GM21381 (cell line): ENCODE results near the gene VPS16.
A peak's percentile ranks its signal among the peaks of the same experiment; 100 is the strongest.

Experiments used
- ATAC-seq: cut with Tn5 transposase; IDR thresholded peaks from one replicate; pipeline ENCODE4 v1.9.1; 2021; ENCODE audit warnings: mild to moderate bottlenecking, moderate library complexity; ENCODE audit not compliant: unreplicated experiment

Gene VPS16

DNA sequence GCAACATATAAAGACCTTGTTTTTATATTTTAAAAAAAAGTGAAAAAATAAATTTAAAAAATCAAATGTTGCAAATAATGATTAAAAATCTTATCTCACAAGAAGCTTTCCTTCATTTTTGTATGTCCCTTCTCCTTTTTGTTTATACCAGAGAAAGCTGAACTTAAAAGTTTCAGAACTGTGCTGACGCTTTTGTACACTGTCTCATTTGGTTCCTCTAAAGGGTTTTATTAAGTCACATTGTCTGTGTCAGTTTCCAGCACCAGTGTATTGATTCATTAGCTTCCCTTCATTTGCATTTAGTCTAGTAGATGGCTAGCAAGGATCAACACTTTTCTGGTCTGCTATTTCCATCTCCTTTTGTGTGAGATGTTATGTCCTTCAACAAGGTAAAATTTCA, 6.8 kb upstream of the VPS16 start:
- ATAC-seq = no peak

DNA sequence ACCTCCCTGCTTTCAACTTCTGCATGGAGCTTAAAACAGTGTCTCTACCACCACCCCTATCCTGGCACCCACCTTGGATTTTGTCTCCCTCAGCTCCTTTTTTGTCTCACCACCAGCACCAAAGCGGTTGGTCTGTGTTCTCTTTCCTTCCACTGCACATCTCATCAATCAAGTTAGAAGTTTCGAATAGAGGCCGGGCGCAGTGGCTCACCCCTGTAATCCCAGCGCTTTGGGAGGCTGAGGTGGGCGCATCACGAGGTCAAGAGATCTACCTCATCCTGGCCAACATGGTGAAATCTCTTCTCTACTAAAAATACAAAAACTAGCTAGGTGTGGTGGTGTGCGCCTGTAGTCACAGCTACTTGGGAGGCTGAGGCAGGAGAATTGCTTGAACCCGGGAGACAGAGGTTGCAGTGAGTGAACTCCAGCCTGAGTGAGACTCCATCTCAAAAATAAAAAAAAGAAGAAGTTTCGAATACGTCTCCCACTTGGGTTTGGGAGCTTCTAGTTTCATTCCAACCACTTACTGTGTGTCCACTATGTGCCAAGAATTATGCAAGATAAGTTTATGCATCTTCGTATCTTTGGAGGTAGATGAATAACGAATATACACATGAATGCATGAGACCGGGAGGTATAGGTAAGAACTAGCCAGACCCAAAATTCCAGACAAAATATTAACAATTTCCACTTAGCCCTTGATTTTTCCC, 6.0 kb upstream of the VPS16 start:
- no peak for ATAC-seq

DNA sequence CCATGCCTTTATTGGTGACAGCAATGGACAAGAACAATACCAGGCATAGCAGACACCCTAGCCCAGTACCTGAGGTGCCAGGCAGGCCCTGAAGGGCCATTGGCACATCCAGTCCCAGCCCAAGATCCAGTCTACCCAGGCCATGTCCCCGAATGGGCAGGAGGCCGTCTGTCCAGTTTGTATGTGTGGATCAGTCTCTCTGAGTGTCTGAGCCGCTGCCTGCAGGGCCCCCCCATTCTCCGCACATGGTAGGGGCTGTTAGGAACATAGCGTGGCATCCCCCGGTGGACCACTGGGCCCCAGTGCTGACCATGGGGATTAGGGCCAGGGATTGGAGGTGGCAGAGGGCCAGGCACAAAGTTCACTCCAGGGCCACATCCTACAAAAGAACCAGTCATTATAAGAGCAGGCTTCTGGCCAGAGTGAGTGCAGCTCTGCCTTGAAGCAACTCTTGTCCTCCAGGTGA, 5.2 kb upstream of the VPS16 start:
- ATAC-seq = no peak

- no peak for ATAC-seq
These were observed 4.5 kb upstream of the VPS16 start for GRCh38 chr20:2836035-2836434.

DNA sequence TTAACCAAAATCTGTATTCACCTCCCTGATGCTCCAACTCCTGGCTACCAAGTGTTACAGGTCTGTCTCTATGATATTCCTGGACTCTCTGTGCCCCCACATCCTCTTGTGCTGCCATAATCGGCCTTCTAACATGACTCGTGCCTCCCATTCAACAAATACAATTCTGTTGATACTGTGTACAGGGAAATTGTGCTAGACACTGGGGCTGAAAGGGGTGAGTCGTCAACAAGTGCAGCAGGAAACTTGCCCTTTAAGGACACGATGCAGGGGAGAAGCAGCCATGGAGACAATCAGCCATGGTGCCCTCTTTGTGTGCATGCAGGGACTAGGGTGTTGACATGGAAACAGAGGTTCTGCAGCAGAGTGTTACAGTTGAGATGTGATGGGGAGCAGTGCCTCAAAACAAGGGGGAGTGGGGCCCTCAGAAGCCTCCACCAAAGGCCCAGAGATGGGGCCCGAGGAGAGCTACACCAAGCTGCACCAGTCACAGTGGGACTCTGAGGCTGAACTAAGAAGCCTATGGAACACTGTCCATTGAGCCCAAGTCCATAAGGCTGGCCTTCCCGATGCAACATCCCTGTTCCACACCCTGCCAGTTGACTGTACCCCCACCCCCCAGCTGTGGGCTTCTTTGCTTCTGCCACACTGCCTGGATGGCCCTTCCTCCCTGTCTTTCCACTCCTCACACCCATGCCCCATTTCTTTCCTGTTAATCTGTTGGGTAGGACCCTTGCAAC, 3.2 kb upstream of the VPS16 start:
- ATAC-seq = no peak

DNA sequence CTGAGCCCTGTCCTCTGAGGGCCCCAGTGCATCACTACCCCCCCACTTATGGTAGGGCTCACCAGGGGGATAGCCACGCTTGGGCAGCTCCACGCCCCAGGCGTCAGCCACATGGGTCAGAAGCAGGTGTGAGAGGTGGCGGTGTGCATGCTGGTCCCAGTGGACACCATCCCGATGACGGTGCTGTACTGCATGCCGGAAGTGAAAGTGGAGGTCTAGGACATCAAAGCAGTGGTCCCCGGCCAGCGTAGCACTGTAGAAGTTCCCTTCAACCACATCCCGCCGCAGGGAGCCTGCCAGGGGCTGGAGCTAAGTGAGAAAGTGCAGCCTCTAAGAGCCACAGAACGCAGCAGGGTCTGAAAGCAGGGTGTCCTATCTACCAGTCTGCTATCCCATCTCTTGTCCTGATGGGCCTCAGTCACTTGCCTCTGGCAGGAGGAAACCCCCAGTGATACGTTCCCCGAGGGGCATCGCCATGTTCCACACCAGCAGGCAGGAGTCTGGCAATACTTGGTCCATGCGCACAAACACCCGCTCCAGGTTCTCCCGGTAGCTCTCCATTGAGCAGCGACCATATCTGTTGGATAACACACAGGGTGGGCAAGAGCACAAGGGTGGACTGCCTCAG, 2.3 kb upstream of the VPS16 start:
- ATAC-seq = no peak

GRCh38 chr20:2838847-2839671, 1.5 kb upstream of the VPS16 start:
- no peak for ATAC-seq

- ATAC-seq = no peak
These were observed 810 bp upstream of the VPS16 start for GRCh38 chr20:2839732-2840137.

DNA sequence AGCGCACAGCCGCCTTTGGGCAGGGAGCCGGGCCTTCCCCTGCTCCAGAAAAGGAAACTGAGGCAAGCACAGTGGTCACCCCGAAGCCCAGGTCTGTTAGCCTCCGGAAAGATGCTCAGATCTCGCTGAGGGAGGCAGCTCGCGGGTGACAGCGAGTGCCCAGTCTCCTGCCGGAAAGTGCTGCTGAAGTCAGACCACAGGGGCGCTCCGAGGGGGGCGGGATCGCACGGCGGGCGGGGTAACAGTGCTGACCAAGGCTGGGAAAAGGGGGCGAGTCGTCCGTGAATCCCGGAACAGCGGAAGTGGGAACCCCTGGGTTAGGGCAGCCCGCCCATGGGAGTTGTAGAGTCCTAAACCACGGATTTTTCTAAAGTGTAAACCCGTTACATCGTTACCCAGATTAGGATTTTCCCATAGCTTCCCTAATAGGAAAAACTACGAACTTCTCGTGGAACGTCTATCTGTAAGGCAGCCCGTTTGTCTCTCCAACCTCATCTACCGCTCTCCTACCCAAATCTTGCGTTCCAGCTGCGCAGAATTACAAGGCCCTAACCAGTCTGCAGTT, 504 bp downstream of the VPS16 start:
- ATAC-seq = peak; percentile 35

DNA sequence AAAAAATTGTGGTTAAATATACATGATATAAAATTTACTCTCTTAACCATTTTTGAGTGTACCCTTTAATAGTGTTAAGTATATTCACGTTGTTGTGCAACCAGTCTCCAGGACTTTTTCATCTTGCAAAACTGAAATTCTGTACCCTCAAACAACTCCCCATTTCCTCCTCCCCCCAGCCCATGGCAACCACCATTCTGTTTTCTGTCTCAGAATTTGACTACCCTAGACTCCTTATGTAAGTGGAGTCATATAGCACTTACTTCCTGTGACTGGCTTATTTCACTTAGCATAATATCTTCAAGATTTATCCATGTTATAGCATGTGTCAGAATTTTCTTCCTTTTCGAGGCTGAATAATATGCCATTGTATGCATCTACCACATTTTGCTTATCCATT, 5.1 kb downstream of the VPS16 start:
- no peak for ATAC-seq

GRCh38 chr20:2846698-2847097, 6.2 kb downstream of the VPS16 start:
- ATAC-seq = no peak

- ATAC-seq = no peak
These were observed 7.3 kb downstream of the VPS16 start for GRCh38 chr20:2847802-2848201.

DNA sequence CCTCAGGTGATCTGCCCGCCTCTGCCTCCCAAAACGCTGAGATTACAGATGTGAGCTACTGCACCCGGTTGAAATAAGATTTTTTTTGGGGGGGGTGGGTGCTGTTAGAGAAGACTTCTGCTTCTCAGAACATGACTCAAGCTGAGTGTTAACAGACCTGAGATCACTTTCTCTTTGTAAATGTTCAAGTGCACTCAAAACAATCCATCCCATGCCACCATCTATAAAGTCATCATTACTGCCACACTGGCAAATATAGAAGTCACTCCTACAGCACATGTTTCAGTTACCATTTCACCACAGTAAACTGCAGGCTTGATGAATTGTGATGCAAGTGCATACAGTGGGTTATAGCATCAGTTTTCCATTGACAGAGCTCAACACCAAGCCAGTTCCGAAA, 9.0 kb downstream of the VPS16 start:
- ATAC-seq = no peak

DNA sequence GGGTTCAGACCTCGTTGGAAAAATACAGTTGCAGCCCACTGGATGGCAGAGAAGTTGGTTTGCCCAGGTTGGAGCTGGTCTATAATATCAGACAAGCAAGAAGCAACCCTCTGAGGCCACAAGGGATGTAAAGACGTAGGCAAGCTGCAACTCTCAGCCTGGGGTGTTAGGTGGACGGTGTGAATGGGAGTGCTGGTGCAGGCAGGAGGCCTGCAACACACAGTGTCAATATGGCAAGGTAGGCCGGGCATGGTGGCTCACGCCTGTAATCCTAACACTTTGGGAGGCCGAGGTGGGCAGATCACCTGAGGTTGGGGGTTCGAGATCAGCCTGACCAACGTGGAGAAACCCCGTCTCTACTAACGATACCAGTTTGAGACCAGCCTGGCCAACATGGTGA, 10.5 kb downstream of the VPS16 start:
- no peak for ATAC-seq

- no peak for ATAC-seq
These were observed 18.0 kb downstream of the VPS16 start for GRCh38 chr20:2858591-2858990.

- no peak for ATAC-seq
These were observed 19.0 kb downstream of the VPS16 start for GRCh38 chr20:2859330-2860121.

DNA sequence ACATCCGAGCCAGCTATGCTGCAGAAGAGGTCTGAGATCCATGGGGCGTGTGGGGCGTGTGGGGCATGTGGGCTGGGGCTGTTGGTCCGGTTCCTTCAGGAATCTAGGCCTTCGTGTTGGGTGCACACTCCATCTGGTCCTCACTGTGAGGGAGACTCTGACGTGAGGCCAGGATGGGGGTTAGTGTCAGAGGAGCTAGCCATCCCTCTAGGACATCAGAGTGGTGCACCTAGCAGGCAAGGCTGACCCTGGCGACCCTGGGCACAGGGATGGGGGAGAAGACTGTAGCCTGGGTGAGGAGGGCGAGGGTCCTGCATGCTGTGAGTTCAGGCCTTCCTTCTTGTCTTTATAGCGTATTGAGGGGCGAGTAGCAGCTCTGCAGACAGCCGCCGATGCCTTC, 24.1 kb downstream of the VPS16 start:
- ATAC-seq = no peak

GRCh38 chr20:2865101-2865500, 24.6 kb downstream of the VPS16 start:
- ATAC-seq = no peak

DNA sequence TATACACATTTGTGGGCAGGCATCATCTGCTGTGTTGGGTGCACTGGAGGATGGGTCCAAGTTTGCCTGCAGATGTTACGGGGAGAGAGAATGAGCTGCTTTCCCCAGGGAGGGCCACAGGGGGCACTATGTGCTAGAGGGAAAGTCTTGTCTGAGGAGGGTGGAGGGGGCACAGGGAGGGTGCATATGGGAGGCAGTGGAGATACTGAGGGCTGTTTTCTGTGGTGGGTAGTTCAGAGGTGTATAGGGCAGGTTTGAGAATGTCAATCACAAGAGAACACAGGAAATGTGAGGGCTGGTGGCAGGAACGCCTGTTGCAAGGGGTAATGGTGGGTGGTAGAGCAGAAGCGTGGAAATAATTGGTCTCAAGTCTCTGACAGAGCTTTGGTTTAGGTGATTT, 25.1 kb downstream of the VPS16 start:
- ATAC-seq = no peak

GRCh38 chr20:2866236-2866635, 25.7 kb downstream of the VPS16 start:
- ATAC-seq = no peak
